ENCODE data around the gene SPIC.
A peak's percentile ranks its signal among the peaks of the same experiment; 100 is the strongest.
"Not testable (repeated sequence)": the region's sequence is repeated elsewhere in the genome, so short reads cannot be mapped to it uniquely, and the experiment has no call there.

Gene SPIC

GRCh38 chr12:101474711-101475386 is at the start of gene SPIC:
Gene SPIC (plus strand): TSS chr12:101475336. CDS start chr12:101476905, 1,569 bp downstream.
- no peak for DNase-seq

- no peak for DNase-seq
These were observed 44.7 kb upstream of the SPIC start for GRCh38 chr12:101430456-101430855.

- no peak for DNase-seq
These were observed 39.0 kb upstream of the SPIC start for GRCh38 chr12:101436136-101436535.

- DNase-seq: no peak
These were observed 35.9 kb upstream of the SPIC start for GRCh38 chr12:101439236-101439635.

GRCh38 chr12:101441461-101442224 is 33.5 kb upstream of the SPIC start:
- no peak for DNase-seq

- peak; percentile 48 for DNase-seq
These were observed 19.5 kb upstream of the SPIC start for GRCh38 chr12:101455685-101456084.

- no peak for DNase-seq
These were observed 15.3 kb upstream of the SPIC start for GRCh38 chr12:101459642-101460346.

- DNase-seq: no peak
These were observed 6.2 kb upstream of the SPIC start for GRCh38 chr12:101468948-101469347.

GRCh38 chr12:101470939-101471338 is 4.2 kb upstream of the SPIC start:
- no peak for DNase-seq

- not testable (repeated sequence) for DNase-seq
These were observed 3.3 kb upstream of the SPIC start for GRCh38 chr12:101471878-101472277.

GRCh38 chr12:101474248-101474647 is 888 bp upstream of the SPIC start:
- no peak for DNase-seq

GRCh38 chr12:101475751-101476305 is 692 bp downstream of the SPIC start:
- no peak for DNase-seq

- DNase-seq: no peak
These were observed 5.7 kb downstream of the SPIC start for GRCh38 chr12:101480849-101481248.

- no peak for DNase-seq
These were observed 9.9 kb downstream of the SPIC start for GRCh38 chr12:101485021-101485420.

GRCh38 chr12:101488469-101488868 is 13.3 kb downstream of the SPIC start:
- no peak for DNase-seq

- peak; percentile 24 for DNase-seq
These were observed 15.3 kb downstream of the SPIC start for GRCh38 chr12:101490286-101490920.

- no peak for DNase-seq
These were observed 16.2 kb downstream of the SPIC start for GRCh38 chr12:101491329-101491728.

GRCh38 chr12:101493556-101493955 is 18.4 kb downstream of the SPIC start:
- DNase-seq: no peak

- no peak for DNase-seq
These were observed 23.1 kb downstream of the SPIC start for GRCh38 chr12:101498252-101498651.

- no peak for DNase-seq
These were observed 26.4 kb downstream of the SPIC start for GRCh38 chr12:101501410-101501995.

GRCh38 chr12:101521136-101521535 is 46.0 kb downstream of the SPIC start:
- no peak for DNase-seq

GRCh38 chr12:101527682-101528081 is 52.5 kb downstream of the SPIC start:
- no peak for DNase-seq
